NCI-H524 treated with DMSO at 0.1 percent for 48 hours (cell line): ENCODE data around the gene JPH2.

Experiments used
- DNase-seq: peaks from one replicate; lab custom pipeline; 2025; lab: John Stamatoyannopoulos, UW

Gene JPH2

DNA sequence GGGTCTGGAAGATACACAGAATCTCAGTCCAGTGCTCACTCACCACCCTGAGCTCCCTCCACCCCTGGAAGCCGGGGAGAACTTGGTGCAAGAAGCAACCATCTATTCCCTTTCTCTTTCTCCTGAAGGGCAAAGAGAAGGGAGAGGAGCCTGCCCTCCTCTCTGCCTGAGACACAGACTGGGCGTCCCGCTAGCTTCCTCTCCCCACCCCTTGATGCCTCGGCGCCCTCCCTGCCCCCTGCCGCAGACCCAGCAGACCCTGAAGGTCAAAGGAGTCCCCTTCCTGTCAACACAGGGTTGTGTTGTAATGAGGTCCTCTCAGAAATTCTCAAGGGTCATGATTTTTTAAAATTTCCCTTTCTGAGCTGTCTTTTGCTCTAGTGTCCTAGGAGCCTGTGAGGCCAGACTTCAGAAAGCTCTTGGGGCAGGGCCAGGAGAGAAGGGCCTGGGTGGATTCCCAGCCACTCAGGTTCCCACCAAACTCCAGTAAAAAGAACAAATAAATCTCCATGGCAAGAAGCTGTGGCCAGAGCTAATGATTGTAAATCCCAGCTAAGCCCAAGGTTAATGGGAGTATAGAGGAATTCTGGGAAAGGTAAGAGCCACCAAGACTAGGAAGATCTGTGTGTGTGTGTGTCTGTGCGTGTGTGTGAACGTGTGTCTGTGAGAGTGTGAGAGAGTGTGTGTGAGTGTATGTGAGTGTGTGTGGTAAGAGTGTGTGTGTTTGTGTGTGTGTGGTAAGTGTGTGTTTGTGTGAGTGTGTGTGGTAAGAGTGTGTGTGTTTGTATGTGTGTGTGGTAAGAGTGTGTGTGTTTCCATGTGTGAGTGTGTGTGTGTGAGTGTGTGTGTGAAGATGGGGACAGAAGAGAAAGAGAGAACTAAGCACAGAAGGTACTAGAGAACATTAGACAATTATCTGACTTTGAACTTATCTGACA lies 1.1 kb upstream of the JPH2 start:
- no peak for DNase-seq

- no peak for DNase-seq
Measured at GRCh38 chr20:44186674-44187053, 324 bp downstream of the JPH2 start.

GRCh38 chr20:44186201-44186600 lies 787 bp downstream of the JPH2 start:
- no peak for DNase-seq

DNA sequence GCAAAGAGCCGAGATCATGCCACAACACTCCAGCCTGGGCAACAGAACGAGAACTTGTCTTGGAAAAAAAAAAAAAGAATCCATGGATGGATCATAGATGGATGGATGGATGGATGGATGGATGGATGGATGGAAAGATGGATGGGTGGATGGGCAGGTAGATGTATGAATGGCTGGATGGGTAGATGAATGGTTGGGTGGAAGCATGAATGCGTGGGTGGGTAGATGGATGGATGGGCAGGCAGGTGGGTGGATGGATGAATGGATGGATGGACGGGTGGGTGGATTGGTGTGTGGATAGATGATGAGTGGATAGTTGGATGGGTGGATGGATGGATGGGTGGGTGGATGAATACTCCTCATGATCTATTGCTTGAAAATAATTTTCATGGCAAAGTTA lies 1.4 kb downstream of the JPH2 start:
- no peak for DNase-seq

- DNase-seq, result no peak
Measured at GRCh38 chr20:44183282-44183681, 3.7 kb downstream of the JPH2 start.

- no peak for DNase-seq
Measured at GRCh38 chr20:44182863-44183262, 4.1 kb downstream of the JPH2 start.

DNA sequence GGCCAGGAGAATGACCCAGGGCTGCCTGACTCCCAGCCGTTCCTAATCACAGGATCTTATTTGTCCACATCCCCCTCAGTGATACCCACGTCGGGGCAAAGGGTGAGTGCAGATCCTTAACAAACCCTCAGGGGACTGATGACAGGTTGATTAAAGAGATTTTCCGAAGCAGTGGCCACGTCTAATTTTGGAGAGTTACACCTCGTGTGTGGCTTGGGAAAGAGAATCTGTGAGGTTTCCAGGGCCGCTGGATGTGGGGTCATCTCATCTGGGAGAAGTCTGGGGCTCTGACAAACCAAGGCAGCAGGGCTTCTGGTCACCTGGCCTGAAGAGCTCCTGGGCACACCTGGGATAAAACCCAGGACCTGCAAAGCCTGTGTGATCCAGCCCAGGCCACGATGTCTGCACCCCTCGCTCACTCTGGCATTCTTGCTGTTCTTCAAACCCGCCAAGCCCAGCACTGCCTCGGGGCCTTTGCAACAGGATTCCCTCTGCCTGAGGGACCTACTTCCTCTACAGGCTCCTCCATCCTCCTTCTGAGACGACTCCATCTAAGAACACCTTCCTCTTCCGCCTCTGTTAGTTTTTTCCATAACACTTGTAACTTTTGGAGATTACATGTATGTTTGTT lies 4.7 kb downstream of the JPH2 start:
- no peak for DNase-seq

GRCh38 chr20:44181611-44182010 lies 5.4 kb downstream of the JPH2 start:
- DNase-seq, result no peak

- DNase-seq, result no peak
Measured at GRCh38 chr20:44180814-44181213, 6.2 kb downstream of the JPH2 start.

GRCh38 chr20:44176833-44177534 lies 10.0 kb downstream of the JPH2 start:
- DNase-seq, result no peak

DNA sequence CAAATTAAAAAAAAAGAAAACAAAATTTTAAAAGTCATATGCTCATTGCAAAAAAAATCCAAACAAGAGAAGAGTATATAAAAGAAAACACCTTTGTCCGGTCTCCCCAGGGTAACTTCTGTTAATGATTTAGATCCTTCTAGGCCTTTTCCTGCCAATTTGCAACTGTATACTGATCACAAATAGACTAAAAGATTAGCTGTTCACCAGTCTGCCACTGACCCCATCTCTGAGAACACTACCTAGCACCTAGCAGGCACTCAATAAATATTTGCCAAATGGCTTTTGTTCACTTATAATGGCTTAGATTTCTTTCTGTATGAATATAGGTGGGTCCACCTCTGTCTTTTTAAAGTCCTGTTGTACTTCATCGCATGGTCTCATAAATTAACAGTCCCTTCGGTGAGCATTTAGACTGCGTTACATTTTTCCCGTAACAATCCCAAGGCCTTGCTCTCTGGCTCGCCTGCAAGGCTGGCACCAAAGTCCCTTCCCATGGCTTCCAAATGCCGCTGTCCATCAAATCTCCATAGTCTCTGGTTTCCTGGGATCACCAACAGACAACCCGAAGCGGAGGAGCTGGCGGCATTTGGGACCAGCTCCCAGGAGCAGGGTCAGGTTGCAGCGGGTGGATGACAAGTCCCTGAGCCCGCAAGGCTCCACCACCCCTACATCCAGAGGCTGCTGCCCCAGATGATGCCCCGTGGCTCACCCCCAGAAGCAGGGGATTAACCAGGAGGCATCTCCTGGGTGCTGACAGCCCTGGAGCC lies 11.8 kb downstream of the JPH2 start:
- DNase-seq, result no peak

- DNase-seq, result no peak
Measured at GRCh38 chr20:44173846-44174245, 13.1 kb downstream of the JPH2 start.

GRCh38 chr20:44173116-44173515 lies 13.9 kb downstream of the JPH2 start:
- no peak for DNase-seq

- DNase-seq, result no peak
Measured at GRCh38 chr20:44172572-44172950, 14.4 kb downstream of the JPH2 start.

- DNase-seq, result no peak
Measured at GRCh38 chr20:44171775-44172571, 15.0 kb downstream of the JPH2 start.

DNA sequence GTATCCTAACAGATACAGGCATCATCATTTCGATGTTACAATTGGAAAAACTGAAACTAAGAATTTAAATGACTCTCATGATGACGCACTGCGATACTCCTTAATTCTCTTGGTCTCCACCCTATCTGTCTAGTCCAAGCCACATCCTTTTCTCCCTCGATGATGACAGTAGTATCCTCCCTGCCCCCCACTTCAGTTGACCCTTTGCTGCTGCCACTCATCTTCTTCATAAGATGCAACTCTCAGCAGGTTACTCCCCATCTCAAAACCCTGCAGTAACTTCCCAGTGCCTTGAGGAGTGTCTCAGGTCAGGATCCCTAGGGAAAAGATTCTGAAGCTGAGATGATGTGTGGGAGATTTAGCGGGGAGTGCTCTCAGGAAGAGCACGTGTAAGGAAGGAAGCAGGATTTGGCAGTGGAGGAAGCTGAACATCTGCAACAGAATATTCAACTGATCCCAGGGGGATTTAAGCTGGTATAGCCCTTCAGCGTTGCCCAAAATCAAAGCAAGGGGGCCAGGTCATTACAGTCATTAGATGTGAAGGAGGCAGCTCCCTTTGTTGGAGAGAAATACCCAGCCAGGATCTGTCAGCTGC lies 16.1 kb downstream of the JPH2 start:
- no peak for DNase-seq

DNA sequence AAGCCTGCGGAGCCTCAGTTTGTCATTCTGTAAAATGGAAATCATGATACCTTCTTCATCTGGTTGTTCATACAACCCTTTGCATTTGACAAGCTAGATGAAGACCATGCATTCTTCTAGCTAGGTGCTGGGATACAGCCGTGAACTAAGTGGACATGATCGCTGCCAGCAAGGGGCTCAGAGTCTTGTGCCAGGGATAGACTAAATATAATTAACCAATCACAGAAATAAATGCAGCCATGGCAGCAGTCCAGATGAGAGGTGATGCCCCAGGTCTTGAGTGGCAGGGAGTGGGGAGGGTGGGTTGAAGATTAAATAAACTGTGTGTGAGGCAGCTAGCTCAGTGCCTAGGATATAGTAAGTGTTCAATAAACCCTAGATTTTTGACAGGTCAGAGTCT lies 19.3 kb downstream of the JPH2 start:
- DNase-seq, result no peak

DNA sequence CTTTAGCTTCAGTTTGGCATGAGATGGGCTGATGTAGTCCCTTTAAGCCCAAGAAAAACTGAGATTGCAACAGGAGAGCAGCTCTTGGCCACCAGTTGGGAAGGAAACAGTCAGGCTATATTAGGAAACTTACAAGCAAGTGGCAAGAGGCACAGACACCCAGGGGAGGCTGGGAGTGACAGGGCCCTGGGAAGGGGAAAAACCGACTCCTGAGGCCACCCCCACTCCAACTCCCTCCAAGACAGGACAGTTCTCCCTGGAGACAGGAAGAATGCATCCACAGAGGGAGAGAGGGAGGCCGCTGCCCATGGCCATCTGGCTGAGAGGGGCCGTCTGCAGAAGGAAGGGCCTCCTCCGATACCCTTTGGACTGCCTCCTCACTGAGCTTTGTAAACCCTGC lies 20.5 kb downstream of the JPH2 start:
- DNase-seq, result no peak

GRCh38 chr20:44166008-44166407 lies 21.0 kb downstream of the JPH2 start:
- DNase-seq, result no peak

DNA sequence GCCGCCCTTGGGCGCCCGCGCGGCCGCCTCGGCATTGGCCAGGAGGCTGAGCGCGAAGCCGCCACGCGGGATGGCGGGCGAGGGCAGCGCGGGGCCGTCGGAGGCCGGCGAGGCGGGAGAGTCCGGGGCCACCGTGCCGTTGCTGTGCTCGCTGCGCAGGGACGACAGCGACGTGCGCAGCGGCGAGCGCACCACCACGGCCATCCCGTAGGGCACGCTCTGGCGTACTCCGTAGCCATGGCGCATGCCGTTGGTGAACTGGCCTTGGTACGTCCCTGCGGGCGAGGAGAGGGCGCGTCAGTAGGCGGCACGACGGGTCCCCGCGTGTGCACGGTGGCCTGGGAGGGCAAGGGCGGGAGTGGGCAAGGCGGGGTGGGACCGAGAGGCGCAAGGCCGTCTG lies 26.9 kb downstream of the JPH2 start:
- no peak for DNase-seq

DNA sequence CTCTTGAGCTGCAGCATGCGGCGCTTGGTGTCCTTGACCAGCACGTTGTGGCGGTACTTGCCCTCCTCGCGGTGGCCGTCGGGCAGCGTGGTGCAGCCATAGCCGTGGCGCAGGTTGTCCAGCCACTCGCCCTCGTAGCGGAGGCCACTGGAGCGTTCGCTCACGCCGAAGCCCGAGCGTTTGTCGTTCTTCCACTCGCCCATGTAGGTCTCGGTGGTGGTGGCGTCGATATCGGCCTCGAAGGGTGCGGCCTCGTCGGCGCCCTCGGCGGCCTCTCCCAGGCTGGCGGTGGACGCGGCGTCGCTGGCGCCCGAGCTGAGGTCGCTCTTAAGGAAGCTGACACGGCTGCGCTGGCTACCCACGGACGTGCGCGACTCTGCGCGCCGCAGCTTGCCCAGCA lies 27.3 kb downstream of the JPH2 start:
- DNase-seq, result no peak
